Tongue (tissue), 2 donors: ENCODE results near the gene SH3BP5L. TPM values are rescaled to one million over a fixed set of nuclear protein-coding genes. Genes with fewer than 3 reads are reported as not detected.
"Not testable (repeated sequence)": the region's sequence is repeated elsewhere in the genome, so short reads cannot be mapped to it uniquely, and the experiment has no call there.

Experiments used
- DNase-seq: peaks from one replicate; pipeline ENCODE4 v3.0.0-alpha.2; 2015
- total RNA-seq: library from RNA; depleted of rRNA; stranded (reverse); fragments of >200 nt; gene quantifications from one replicate; pipeline ENCODE4 v1.2.3, GENCODE V29; 2014

Gene SH3BP5L
- total RNA-seq, 1 donor from 2014 or later, result 20.9 TPM

DNA sequence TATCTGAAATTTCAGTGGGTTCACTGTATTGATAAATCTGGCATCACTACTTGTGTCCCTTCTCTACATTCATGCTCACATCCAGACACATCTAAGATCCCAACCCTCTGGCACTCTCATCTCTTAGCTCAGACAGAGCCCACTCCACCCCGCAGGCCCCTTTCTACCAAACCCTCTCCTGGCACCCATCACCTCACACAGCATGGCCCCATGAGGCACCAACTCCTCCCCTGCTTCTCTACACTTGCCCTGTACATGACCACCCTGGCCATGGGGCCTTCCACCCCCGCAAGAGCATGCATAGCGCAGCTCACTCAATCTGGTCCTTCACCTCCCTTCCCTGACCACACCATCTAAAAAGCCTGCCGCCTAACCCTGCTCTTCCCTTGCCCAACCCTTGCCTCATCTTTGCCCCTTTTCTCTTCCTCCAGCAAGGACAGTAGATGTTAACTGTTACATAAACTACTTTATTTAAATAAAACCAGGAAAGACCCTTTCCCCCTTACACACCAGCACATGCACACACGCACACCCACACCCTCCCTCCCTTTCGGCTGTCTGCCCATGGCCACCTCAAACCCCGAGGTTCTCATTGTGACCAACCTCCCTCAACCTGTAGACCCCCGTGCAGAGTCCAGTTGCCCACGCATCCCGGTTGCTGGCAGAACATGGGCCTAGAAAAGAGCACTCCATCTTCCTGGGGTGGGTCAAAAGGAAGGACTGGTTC is 15.6 kb downstream of the SH3BP5L start:
- DNase-seq, result no peak

DNA sequence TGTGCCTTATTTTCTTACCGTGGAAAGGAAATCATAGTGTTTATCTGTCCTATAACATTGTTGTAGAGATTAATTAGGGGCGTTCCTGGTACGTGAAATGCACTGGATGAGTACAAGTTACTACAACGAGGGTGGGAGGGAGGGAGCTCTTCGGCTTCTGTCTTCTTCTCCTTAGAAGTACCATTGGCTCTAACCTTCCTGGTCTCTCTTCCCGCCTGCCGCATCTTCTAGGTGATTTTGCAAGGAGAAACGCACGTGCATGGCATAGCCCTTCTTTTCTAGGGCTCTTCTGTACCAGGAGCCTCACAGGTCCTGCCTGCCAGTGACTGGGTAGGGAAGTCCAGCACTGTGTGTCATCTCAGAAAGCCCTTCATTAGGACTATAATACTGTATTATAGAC is 16.8 kb downstream of the SH3BP5L start:
- DNase-seq, result no peak

DNA sequence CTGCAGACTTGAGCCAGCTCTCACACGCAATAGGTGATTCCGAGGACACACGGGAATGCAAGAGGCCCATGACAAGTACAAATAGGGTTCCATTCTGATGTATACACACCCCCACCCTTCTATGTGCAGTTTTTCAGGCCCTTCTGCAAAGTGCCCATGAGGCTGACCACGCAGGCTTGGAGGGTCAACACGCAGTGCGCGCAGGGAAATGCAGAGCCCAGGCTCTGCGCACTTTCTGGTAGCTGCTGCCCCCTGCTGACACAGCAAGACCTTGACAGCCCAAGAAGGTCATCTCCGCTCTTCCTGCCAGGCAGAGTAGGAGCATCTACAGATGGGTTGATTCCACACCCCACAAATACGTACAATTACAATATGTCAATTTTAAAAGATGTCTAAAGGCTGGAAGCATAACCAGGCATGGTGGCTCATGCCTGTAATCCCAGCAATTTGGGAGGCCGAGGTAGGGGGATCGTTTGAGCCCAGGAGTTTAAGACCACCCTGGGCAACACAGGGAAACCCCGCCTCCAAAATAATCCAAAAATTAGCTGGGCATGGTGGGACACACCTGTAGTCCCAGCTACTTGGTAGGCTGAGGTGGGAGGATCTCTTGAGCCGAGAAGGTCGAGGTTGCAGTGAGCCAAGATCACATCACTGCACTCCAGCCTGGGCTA is 18.5 kb downstream of the SH3BP5L start:
- peak; percentile 48 for DNase-seq

DNA sequence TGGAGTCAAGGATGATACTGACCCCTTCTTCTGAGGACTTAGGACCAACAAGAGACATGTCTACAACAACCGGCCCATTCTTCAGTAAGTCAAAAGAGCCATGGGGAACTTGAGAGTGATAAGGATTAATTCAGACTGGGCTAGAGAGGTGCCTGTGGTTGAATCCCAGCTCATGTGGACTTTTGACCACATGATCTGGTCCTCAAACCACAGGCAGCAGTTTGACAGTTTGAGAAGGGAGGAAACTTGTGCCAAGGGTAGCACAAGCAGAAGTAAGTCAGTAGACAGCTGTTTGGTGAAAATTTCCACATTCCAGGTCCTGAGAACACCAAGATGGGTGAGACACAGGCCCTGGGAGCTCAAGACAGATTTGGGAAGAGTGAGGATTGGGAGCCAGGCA is 19.8 kb downstream of the SH3BP5L start:
- DNase-seq, result no peak

DNA sequence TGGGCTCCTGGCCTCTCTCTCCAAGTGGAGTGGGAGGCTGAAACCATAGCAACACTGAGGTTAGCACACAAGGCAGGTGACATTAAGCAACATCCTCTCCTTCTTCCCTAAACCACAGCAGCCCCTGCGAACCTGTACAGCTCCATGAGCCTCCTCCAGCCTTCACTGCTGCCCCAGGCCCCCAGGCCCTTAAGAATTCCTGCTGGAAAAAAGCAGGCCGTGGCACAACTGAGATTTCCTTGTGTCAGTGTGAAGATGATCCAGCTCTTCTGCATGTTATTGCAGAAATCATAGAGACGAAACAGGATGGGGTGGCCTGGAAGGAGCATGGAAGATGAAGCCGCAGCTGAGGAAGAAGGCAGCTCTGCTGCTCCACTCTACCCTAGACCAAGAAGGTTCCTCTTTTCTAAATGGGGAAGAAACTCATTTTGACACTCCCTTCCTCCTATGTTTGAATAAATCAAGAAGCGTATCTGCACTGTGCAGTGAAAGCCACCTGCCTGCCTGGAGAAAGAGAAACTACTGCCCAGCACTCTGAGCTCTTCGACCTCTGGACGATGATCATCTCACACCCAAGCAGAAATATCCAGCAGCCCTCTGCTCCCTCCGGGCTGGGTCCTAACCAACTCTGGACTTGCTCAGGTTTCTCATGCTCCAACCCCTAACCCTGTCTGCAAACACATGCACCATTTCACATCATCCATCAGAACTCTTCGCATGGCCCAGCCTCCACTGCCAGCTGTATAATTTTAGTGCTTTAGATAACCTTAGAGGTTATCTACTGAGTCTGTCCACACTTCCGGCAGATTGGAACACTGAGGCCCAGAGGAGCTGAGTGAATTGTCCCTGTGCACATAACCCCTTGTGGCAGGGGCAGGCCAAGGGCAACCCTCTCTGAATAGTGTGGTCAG is 20.7 kb downstream of the SH3BP5L start:
- no peak for DNase-seq

DNA sequence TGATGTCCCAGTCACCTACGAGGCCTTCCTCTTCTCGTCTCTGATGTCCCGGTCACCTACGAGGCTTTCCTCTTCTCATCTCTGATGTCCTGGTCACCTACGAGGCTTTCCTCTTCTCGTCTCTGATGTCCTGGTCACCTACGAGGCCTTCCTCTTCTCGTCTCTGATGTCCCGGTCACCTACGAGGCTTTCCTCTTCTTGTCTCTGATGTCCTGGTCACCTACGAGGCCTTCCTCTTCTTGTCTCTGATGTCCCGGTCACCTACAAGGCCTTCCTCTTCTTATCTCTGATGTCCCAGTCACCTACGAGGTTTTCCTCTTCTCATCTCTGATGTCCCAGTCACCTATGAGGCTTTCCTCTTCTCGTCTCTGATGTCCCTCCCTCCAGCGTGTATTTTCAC is 22.2 kb downstream of the SH3BP5L start:
- DNase-seq, result not testable (repeated sequence)

DNA sequence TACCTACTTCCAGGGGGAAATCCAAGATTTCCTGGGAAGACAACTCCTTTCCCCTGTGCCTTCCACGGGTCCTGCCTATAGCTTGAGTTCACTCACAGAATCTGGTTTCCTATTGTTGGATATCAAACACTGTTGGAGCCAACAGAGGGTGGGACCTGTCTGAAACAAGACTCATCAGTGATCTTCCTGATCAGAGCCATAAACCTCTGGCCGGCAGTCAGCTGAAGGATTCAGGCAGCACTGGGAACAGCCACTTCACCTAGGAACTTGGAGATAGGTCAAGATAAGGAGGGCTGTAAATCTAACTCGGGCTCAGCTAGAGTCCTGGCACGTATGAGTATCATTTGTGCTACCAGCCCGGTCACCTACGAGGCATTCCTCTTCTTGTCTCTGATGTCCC is 23.3 kb downstream of the SH3BP5L start:
- no peak for DNase-seq

DNA sequence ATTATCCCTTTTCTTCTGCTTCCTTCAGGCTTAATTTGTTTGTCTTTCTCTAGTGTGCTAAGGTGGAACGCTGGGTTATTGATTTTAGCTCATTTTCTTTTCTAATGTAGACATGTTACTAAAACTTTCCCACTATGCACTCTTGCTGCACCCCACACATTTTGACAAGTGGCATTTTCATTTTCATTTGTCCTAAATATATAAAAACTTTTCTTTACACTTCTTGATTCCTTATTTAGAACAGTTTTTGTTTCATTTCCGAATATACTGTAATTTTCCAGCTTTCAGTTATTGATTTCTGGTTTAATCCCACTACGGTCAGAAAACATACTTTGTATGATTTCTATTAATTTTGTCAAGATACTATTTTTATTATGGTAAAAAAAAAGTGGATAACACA is 25.3 kb downstream of the SH3BP5L start:
- DNase-seq, result no peak

DNA sequence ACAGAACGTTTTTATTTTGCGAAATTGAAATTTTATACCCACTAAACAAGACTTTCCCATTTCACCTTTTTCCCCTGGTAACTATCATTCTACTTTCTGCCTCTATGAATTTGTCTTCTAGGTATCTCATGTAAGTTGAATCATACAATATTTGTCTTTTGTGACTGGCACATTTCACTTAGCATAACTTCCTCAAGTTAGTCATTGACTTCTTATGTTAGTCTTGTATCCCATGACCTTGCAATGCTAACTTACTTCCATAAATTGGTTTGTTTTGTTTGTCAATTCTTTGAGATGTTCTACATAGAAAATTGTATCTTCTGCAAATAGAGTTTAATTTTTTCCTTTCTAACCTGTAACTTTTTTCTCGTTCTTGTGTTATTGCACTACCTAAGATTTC is 26.9 kb downstream of the SH3BP5L start:
- no peak for DNase-seq

DNA sequence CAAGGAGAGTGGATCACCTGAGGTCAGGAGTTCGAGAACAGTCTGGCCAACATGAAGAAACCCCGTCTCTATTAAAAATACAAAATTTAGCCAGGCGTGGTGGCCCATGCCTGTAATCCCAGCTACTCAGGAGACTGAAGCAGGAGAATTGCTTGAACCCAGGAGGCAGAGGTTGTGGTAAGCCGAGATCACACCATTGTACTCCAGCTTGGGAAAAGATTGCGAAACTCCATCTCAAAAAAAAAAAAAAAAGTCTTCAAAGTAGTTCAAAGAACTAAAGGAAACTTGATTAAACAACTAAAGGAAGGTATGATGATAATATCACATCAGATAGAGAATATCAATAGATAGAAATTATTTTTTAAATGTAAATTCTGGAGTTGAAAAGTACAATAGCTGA is 31.1 kb downstream of the SH3BP5L start:
- not testable (repeated sequence) for DNase-seq

DNA sequence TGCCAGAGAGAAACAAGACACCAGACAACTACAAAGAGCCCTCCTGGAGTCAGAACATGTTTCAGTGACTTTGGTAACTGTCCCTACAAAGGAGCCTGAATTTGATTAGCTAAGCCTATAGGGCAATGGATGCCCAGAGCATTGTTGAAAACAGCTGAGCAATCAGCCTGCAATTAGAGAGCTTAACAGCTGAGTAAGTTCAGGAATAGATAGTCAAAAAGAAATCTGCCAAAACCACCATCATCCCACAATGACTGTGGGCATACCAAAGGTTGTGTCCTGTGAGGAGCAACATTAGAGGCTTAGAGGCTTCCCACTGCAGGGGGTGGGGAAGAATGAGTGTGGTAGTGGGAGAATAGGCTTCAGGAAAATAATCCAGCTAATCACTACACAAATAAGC is 32.1 kb downstream of the SH3BP5L start:
- DNase-seq, result no peak

DNA sequence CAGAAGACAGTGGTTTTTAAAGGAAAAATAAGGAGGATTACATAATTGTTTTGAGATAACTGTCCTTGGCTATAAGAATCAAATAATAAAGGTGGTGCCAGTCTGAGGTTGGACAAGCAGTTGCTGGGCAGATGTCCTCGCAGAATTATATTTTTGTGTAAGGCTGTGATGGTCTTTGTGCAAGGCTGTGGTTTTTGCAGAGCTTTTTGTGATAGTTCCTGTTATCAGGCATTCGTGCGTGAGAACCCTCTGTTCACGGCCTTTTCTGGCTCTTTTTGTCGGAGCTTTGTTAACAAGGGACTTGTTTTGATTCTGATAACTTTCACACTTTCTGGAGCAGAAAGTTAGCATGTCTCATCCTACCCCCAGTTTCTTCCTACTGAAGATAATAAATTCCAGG is 33.4 kb downstream of the SH3BP5L start:
- no peak for DNase-seq

DNA sequence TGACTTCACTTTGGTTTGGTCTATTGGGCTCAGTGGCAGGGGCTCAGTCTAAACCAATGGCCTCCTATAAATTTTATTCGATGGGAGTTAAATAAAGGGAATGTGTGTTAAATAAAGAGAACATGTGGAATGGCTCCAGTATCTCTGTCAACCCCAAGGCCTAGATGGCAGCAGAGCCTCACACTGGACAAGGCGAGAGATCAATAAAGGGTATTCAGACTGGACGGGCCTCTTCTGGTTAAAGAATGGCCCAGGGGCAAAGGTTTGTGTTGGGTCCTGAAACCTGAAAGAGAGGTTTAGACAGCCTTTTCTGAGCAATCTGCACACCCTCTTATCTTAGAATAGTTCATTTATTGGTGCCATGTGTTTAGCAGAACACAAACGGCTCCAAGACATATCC is 34.7 kb downstream of the SH3BP5L start:
- DNase-seq, result no peak

DNA sequence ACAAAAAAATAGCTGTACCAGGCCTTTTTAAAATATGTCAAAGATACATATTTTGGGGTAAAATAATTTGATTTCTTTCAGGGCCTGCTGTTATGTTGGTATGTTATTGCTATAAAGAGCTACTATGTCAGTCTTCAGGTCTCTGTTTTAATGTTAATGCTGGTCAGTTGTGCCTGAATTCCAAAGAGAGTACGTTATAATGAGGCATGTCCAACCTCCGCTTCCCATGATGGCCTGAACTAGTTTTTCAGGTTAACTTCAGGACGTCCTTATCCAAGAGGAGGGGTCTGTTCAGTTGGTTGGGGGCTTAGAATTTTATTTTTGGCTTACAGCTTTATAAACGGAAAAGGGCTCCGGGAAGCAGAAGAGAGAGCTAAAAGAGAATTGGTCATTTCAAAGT is 35.3 kb downstream of the SH3BP5L start:
- no peak for DNase-seq

DNA sequence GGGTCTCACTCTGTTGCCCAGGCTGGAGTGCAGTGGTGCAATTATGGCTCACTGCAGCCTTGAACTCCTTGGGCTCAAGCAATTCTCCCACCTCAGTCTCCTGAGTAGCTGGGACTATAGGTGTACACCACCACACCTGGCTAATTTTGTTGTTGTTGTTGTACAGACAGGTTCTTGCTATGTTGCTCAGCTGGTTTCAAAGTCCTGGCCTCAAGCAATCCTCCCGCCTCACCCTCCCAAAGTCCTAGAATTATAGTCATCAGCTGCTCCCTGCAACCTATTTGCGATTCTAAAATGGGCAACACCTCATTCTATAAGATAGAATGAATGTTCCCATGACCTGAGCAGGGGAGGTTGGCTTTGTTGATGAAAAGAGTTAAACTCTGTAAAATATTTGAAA is 36.4 kb downstream of the SH3BP5L start:
- not testable (repeated sequence) for DNase-seq

DNA sequence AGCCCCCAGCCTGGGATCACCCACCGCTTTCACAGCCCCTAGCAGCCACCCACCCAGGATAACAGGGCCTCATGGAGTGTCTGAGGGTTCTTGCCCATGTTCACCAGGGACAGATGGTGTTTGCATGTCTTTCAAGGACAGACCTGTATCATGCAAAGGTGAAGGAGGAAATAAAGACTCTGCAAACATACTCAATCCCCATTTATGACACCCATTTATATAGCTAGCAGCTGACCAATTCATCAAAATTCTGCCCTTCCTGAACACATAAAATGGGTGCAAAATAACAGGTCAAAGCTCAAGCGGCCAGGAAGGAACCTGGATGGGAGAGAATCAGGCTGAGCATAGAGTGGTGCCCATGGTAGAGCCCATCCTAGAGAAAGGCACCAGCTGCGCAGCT is 37.4 kb downstream of the SH3BP5L start:
- DNase-seq, result no peak

DNA sequence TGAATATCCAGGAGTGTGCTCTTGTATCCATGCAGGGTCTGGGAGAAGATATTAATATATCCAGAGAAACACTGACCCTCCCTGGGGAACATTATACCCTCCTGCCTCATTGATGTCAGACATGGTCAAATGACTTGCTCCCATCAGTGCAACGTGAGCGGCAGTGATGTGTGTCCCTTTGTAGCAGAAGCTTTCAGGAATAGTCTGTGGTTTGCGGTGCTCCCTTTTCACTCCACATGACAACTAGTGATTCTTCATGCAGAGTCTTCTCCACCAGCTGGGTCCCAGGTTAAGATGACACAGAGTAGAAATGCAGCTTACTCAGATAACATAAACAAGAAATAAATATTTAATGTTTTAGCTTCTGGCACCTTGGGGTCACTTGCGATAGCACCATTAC is 38.3 kb downstream of the SH3BP5L start:
- DNase-seq, result no peak

DNA sequence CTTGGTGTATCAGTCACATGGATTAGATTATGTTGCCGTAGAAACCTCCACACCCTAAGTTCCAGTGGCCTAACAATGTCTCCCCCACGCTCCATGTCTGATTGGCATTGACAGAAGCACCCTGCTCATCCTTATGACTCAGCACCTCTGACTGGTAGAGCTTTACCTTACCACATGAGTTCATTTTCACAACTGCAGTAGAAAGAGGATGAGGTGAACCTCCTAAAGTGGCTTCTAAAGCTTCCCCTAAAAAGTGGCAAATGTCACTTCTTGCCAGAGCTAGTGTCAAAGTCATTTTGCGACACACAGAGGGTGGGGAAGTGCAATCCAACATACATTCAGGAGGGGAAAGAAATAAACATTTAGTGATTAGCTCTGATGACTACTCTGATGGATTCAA is 39.6 kb downstream of the SH3BP5L start:
- DNase-seq, result no peak

DNA sequence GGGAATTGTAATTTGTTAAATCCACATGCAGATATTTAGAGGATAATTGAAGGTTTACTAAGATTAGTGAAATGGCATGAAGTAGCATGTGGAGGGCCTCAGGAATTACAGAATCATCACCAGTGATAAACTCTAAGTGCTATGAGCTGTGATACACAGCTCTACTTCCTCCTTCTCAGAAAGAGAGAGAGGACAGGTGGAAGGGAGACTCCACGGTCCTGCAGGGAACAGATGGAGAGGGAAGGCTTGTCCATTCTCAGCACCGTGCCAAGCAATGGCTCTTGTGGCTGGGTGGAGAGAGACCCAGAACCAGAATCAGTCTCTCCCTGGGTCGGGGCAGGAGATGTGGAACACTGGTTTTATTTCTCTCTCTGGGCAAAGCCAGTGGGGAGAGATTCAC is 42.3 kb downstream of the SH3BP5L start:
- no peak for DNase-seq

DNA sequence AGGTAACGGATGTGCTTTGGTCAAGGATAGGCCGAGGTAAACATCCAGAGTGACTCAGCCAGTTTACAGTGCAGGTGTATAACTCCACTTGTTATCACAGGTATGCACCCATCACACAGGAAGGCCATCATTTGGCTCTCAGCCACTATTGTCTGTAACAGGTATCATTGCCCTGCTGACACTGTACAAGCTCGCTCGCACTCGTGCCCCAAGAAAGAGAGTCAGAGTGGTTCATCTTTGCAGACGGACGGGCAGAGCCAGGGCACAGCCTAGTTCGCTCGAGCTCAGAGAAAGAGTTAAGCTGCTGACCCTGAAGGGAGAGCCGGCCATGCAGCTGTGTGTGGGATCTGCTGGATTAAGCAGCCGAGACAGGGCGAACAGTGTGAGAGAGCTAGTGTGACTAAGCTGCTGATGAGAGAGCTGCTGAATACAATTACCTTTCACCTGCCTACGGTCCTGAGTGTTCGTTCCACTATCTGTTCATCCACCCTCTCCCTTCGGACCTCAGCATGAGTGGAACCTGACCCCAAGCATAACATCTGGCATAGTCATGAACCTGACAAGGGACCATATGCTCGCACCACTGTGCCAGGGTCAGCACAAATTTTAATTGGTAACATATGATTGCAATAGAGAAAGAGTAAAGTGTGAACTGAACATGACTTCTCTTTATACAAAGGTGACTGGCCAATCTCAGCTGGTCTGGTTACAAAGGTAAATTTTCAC is 43.1 kb downstream of the SH3BP5L start:
- no peak for DNase-seq

DNA sequence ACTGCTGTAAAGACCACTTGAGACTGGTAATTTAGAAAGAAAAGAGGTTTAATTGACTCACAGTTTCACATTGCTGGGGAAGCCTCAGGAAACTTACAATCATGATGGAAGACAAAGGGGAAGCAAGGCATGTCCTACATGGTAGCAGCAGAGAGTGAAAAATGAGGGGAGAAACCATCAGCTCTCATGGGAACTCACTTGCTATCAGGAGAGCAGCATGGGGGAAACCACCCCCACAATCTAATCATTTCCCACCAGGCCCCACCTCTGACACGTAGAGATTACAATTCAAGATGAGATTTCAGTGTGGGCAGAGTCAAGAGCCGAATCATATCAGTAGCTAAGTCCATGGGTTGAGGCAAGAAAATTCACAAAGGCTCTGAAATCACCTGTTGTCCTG is 46.4 kb downstream of the SH3BP5L start:
- no peak for DNase-seq

DNA sequence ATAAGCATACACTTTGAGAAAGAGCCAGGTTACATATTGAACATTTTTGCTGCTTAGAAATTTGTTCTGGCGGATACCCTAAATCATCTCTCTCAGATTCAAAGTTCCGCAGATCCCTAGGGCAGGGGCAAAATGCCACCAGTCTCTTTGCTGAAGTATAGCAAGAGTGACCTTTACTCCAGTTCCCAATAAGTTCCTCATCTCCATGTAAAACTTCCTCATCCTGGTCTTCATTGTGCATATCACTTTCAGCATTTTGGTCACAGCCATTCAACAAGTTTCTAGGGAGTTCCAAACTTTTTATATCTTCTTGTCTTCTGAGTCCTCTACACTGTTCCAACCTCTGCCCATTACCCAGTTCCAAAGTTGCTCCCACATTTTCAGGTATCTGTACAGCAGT is 46.8 kb downstream of the SH3BP5L start:
- no peak for DNase-seq

DNA sequence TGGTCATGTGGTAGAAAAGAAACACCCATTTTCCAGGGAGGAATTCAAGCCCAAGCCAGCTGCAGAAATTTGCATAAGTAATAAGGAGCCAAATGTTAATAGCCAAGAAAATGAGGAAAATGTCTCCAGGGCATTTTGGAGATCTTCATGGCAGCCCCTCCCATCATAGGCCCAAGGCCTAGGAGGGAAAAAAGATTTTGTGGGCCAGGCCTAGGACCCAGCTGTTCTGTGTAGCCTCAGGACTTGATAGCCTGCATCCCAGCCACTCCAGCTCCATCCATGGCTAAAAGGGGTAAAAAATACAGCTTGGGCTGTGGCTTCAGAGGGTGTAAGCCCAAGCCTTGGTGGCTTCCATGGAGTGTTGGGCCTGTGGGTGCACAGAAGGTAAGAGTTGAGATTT is 48.7 kb downstream of the SH3BP5L start:
- no peak for DNase-seq
